Upper lobe of left lung (tissue), 4 donors: Measurements from ENCODE around the gene HMGB3.

ENCODE experiments used
- EP300 ChIP-seq, 4 donors: sonication (generic); formaldehyde crosslinking; IDR thresholded peaks; one replicate each; pipeline ENCODE4 v1.5.1; 2017; ENCODE audit warnings: antibody characterized with exemption in 4 of 4, control low read depth in 2 of 4
- POLR2A ChIP-seq, 4 donors: fragments of 450-650 bp; IDR thresholded peaks; one replicate each; pipeline ENCODE4 v1.5.1; 2016 to 2017; ENCODE audit warnings: antibody characterized with exemption in 4 of 4, mild to moderate bottlenecking in 2 of 4
- POLR2AphosphoS5 ChIP-seq, 2 donors: sonication (generic); formaldehyde crosslinking; IDR thresholded peaks; one replicate each; pipeline ENCODE4 v1.5.1; 2017; ENCODE audit warnings: antibody characterized with exemption in 2 of 2
- TF ChIP-seq, protein P1 (sequence below), 6 experiments: fragments of 450-650 bp in 4 of 6; fragments of 200-600 bp in 2 of 6; sonication (generic) in 2 of 6; IDR thresholded peaks; one replicate each; pipeline ENCODE4 v1.5.1; 2016 to 2019; ENCODE audit warnings: antibody characterized with exemption in 6 of 6

DNA sequence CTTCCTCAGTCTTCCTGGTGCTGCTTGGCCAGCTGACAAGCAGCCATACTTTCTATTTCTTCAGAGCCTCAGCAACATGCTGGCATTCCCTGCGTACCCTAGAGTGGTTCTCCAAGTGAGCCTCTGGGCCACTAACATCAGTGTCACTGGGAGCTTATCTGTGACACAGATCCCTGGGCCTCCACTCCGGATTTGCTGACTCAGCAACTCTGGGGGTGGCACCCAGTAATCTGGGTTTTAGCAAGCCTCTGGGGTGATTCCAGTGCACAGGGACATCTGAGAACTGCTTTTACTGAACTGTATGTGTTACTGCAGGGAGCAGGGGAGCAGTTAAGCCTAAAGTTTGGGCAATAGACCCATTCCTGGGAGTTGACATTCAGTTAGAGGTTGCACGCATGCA is 28.2 kb upstream of the HMGB3 start:
- no peak for TF ChIP-seq POLR2A (IDR thresholded peaks at IDR 0.05)
- TF ChIP-seq, protein P1, sequence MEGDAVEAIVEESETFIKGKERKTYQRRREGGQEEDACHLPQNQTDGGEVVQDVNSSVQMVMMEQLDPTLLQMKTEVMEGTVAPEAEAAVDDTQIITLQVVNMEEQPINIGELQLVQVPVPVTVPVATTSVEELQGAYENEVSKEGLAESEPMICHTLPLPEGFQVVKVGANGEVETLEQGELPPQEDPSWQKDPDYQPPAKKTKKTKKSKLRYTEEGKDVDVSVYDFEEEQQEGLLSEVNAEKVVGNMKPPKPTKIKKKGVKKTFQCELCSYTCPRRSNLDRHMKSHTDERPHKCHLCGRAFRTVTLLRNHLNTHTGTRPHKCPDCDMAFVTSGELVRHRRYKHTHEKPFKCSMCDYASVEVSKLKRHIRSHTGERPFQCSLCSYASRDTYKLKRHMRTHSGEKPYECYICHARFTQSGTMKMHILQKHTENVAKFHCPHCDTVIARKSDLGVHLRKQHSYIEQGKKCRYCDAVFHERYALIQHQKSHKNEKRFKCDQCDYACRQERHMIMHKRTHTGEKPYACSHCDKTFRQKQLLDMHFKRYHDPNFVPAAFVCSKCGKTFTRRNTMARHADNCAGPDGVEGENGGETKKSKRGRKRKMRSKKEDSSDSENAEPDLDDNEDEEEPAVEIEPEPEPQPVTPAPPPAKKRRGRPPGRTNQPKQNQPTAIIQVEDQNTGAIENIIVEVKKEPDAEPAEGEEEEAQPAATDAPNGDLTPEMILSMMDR (IDR thresholded peaks at IDR 0.05): no peak
- no peak for TF ChIP-seq POLR2AphosphoS5 (IDR thresholded peaks at IDR 0.05)
- TF ChIP-seq EP300 (IDR thresholded peaks at IDR 0.05): no peak
